TTC549 (cell line): ENCODE data around the gene HOTAIR.

Source experiments
- FAIRE-seq: peaks from 2 replicates; lab custom pipeline; 2012; peaks lifted over from hg19 to GRCh38; lab: Jason Lieb, UNC

HOTAIR gene

DNA sequence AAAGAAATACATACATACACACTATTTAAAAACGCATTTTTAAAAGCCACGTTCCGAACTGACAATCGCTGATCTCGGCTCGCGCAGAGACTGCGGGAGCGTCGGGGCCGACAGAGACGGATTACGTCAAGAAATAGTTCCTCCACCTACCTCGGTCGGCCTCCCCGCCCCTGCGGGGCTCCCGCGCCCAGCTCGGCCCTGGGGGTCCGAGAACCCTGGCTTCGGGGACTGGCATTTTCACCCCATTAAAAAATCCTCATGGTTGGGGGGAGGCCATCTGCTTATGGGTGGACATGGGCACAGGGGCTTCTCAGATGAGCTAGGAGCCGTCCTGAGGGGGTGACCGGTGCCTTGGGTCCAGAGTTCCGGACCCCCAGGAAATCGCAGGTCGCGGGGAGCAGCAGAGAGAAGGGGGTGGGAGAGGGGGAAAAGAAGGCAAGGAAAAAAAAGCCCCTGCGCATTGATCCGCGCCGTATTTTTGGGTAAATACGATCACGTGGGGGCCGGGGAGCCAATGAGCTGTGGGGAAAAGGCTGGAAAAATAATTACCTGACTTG, 24.9 kb upstream of the HOTAIR start:
- FAIRE-seq = no peak

DNA sequence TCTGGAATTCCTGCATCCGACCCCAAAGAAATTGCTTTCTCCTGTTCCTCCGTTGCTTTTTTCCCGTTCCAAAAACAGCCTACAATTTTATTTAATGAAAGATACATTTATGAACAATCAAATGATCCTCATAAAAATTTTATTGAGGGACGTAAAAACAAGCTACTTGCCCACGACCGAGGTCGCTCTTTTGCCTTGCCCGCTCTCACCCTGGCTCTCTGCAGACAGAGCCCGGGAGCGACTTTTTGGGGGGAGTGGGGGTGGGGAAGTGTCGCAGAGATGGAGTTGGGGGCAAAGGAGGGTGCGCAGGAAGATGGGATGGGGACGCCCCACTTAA, 24.1 kb upstream of the HOTAIR start:
- FAIRE-seq = no peak

DNA sequence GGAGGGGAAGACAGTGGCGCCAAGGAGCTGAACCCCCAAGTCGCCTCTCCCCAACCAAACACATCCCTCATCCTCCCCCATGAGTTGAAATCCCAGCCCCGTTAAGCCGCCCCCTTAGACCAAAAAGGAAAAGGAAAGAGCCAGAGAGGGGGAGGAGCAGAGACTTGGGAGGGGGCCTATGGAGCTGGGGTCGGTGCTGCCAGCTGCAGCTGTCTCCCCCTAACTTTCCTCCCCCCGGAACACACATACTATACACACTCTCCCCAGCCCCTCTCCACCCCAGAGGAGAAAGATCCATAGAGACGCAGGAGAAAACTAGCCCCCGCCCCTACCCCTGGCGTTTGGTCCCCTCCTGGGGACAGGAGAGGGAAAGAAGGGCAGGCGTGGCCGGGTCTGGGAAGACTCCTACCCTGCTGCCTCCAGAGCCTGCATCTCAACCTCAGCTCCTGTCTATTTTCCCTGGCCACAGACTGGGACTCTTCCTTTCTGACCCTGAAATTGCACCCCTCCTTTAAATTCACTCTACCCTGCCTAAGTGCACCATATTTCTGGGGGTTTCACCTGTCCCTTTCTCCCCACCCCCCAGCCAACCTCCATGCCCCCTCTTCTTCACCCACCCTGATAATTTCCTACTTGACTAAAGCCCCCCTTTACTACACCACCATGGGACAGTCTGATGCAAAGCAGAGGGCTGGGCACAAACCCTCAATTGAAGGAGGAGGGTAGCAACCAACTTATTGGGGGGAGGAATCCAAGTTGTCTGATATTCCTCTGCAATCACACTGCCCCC, 23.6 kb upstream of the HOTAIR start:
- no peak for FAIRE-seq

DNA sequence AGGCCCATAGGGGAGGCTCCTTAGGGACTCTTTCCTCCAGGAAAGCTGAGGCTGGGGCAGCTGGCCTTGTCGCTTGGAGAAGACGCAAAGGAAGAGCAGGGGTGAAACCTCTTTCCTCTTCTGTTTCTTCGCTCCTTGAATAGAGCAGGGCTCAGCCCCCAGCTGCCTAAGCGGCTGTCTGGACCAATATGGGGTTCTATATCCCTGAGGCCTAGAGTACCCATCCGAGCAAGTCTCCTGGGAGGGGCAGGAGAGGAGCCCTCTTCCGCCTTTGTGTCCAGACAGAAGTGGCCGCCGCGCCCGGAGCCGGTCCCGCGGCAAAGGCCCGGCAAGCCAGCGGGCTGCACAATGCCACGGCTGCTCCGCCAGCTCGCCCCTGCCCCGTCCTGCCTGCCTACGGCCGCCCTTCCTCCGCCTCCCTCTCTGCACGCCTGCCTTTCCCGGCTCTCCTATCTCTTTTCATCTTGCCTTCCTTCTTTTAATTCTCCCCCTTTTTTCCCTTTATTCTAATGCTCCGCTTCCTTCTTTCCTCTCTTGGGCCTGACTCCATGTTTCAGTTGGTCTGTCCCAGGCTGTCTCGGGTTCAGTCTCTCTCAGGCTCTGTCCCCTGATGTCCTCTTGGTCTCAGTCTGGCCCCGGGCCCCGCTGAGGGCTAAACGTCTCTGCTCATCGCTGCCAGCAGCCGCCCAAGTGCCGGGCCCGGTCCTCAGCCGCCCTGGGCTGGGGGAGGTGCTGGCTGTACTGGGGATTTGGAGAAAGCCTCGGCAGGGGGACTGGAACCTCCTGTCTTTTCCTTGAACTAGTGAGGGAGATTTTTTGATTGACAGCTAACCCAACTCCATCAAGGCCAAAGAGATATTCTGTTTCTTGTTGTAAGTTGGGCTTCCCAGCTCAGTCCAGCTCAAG, 22.7 kb upstream of the HOTAIR start:
- FAIRE-seq = no peak

DNA sequence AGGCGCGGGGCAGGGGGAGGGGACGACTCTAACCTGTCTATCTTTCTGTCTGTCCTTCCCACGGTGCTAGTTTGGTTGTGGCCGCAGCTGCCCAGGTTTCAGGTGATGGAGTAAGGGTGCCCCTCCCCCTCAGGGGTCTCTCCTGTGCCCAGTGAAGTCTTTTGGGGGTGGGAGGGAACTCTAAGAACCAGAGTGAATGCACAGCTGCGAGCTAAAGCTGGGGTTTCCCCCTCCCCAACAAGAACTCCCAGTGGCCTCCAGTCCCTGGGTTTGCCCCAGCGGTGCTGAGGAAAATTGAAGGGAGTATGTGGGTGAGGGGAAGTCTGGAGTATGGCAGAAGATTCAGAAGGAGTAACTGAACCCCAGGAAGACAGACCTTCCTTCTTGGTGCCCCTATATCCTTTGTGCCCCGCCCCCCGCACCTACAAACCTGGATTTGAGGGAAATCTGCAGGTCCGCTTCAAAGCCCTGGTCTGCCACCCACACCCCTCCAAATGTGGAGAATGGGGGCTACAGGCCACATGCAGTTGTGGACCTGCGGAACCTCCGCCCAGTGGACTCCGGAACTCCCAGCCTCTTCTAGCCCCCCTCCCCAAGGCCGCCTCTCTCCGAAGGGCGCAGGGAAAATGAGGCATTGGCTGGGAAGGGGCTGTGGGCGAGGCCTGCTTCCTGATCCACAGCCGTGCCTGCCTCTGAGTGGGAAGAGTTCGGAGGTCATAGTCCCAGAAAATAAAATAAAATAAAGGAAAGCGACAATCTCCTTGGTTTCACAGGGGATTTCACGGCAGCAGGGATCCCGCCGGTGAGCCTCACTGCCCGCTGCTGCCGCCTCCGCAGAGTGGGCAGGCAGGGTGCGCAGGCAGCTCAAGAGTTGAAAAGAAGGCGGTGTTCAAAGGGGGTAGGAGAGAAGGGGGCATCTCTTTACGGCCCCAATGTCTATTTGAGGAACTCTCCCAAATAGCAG, 21.8 kb upstream of the HOTAIR start:
- no peak for FAIRE-seq

DNA sequence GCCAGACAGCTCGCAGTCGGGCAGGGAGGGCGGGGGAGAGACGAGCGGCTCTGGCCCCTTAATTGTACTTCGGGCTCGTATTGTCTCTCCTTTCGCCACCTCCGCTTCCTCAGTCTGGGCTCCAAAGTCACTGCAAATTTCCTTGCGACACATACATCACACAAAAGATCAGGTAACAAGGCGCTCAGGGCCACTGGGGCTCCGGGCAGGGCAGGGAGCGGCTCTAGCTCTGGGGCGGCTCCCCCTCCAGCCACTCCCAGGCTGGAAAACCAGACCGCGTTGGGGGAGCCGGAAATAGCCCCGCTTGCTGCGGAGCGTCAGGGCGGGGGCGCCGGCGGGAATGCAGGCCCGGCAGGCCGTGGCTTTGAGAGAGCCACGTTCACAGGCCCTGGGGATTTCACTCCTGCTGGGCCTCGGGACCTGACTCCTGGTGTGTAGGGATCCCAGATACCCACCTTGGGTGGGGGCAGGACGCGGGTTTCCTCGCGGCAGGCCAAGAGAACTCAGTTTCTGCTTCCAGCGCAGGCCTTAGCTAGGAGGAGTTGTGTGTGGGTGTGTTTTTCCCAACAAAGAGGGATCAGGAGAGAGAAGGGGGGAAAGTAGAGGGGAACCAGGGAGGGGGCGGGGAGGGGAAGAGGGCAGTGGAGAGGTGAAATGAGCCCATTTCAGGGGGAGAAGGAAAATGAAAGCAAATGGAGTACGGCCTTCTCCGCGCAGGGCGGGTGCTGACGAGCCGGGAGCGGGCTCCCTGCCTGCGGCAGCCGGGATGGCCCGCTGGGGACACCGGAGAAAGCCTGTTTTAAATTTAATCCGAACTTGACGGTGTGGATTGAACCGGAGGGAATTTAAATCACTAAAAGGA, 20.9 kb upstream of the HOTAIR start:
- FAIRE-seq = no peak

DNA sequence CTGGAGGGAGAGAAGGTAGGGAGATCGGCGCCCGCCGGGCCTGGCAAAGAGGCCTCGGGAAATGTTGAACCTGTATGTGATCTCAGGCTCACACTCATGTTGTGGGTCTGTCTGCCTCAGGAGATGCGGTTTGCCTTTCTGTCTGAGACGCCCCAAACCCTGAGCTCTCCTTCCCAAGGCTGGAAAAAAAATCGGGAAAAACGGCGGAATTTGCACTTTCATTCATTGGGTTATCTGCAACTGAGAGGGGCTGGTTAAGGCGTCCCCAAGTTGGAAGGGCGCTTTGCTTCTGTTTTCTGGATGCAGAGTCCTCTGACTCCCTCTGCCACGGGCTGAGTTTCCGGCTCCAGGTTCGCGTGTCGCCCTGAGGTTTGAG, 20.2 kb upstream of the HOTAIR start:
- FAIRE-seq = no peak

DNA sequence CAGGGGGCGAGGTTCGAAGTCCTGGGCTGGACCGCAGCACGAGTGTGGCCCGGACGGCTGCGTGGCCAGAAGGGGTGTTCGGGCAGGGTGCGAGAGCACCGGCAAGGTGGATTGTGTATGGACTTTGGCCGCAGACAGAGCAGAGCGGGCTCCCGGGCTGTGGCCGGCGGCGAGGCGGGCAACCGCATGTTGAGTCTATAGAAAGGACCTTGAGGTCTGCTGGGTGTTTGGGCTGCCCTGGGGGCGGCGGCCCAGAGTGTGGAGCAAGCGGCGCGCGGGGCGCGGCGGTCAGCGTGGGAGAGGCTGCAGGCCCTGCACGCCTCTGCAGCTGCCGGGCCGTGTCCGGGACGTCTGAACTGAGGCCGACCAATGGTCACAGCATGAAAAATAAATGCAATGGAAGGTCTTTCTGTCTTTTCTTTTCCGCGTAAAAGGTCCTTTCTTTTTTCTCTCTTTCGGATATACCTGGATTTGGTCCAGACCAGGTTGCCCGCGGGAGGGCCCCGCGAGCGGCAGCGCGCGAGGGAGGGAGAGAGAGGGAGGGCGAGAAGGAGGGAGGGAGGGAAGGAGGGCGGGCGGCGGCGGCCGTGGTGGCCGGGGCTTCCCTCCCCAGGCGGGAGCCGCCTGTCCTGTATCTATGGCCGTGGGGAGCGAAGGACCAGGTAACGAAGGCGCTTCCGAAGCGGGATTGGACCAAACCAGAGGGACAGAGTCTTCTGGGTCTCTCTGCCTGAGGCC, 19.7 kb upstream of the HOTAIR start:
- FAIRE-seq = no peak

DNA sequence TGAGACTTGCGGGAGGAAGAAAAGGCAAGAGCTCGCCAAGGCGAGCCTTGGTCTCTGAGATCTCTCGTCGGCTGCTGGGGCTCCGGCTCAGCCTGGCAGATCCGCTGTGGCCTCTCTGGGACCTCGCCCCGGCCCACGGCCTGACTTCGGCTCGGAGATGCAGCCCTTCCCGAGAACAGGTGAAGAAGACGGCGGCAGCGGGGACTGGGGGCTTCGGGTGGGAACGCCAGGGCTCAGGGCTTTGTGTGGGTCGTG, 19.2 kb upstream of the HOTAIR start:
- FAIRE-seq = no peak

DNA sequence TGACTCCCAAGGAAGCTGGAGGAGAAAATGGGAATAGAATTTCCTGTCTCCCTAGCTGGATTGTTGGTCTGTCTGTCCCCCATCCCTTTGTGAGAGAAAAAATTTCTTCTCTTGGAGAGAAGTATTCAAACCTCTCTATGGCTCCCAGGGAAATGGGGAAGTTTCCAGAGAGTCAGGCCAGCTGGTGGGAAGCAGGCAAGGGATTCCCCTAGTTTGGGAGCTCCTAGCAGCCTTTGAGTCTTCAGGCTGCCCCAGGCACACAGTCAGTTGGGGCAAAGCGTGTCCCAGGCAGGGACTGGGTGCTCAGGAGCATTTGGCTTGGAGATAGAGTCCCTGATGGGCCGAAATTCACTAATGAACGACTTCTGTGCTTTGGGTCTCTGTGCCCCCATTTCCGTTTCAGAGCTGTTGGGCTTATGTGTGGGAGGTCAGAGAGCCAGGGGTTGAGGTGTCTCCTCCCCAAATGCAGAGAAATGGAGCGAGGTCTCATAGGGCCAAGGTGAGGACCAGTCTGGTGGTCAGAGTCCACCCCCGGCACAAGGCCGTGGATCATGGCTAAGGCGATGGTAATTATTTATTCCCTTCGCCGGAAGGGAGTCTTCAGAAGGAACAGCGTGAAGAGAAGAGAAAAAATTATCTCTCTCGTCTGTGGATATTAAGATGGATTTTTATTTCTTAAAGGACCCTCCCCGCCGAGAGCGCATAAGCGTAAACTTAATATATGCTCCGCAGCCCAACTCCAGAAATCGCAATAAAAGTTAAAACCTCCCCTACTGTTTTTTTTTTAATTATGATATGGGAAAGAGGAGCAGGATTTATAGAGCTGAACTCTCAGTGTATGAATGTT, 18.6 kb upstream of the HOTAIR start:
- FAIRE-seq = no peak

DNA sequence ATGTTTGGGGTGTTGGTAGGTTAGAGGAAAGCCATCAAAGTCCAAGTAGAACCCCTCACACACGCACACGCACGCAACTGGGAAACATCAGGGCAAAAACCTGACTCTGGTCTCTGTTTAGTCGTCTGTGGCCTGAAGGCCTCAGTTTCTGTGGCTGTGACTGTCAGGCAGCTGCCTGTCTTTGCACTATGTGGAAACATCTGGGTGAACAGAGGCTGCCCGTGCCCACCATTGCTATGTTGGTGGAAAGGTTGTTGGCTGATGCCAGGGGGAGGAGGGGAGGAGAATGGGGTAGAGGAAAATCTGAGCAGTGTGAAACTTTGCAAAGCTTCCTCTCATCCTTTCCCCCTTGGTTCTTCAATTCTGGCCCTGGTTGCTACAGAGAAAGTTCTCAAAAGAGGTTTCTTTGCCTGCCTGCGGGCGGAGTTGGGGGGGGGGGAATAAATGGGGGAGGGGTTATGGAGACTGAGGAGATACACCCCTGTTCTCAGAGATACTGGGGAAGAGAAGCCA, 17.7 kb upstream of the HOTAIR start:
- FAIRE-seq = no peak

DNA sequence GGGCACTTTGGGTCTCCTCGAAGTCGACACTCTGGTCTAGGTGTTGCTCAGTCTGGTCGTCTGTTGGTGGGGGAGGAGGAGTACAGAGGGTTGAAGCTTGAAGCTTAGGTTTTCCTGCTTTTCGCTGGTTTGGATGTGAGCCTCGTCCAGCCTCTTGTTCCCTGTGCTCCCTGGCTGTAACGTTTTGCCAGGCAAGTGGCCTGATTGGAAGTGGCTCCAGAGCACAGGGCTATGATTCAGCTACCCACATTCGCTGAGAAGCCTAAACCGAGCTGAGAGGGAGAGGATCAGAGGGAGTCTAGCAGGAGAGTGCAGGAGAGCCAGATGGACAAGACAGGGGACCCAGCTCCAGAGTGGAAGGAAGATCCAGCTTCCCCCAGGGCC, 16.3 kb upstream of the HOTAIR start:
- FAIRE-seq = no peak

DNA sequence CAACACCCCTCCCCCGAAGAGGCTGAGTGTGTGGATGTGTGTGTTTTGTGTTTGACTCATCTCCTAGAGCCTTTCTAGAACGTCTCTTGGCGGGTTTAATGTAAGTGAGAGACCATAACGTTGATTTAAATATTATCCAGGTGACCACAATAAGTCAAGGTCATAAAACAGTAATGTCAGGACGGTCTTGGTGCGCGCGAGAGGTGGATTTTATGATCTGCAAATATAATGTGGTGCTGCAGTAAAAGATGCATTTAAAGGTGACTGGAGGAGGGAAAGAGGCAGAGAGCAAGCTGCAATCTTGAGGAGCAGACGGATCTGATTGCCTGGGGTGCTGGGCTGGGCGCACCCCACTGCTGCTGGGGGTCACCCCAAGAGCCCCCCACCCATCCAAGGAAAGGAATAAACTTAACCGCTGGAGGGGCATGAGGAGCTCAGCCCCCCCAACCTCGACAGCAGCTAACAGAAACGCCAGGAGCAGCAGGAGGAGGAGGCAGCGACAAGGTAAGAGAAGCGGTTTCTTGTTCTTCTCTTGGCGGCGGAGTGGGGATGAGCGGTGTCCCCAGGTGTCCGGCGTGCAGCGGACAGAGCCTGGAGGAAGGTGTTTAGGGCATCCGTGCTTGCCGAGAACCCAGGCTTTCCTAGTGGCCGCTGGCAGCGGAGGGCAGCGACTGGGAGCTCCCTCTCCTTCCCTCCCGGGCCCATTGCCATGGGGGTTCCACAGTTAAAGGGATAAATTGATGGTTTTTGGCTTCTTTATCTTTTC, 15.7 kb upstream of the HOTAIR start:
- no peak for FAIRE-seq

DNA sequence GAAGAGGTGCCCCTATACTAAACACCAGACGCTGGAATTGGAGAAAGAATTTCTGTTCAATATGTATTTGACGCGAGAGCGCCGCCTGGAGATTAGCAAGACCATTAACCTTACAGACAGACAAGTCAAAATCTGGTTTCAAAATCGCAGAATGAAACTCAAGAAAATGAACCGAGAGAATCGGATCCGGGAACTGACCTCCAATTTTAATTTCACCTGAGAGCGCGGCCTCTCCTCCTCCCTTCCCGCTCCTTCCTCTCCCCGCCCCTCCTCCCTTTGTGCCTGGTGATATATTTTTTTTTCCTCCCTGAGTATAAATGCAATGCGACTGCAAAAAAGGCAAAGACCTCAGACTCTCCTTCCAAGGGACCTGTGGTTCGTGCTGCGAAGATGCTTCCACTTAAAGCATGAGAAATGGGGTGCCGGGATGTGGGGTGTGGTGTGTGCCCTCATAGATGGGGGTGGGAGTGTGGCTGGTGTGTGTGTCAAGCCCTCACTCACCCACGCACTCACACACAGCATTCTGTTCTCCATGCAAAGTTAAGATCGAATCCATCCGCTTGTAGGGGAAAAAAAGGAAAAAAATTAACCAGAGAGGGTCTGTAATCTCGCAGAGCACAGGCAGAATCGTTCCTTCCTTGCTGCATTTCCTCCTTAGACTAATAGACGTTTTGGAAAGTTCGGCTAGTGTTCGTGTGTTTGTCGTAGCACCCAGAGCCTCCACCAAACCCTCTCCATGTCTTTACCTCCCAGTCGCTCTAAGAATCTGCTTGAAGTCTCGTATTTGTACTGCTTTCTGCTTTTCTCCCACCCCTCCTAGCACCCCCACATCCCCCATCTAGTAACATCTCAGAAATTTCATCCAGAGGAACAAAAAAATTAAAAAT, 14.7 kb upstream of the HOTAIR start:
- FAIRE-seq = peak; percentile 60

DNA sequence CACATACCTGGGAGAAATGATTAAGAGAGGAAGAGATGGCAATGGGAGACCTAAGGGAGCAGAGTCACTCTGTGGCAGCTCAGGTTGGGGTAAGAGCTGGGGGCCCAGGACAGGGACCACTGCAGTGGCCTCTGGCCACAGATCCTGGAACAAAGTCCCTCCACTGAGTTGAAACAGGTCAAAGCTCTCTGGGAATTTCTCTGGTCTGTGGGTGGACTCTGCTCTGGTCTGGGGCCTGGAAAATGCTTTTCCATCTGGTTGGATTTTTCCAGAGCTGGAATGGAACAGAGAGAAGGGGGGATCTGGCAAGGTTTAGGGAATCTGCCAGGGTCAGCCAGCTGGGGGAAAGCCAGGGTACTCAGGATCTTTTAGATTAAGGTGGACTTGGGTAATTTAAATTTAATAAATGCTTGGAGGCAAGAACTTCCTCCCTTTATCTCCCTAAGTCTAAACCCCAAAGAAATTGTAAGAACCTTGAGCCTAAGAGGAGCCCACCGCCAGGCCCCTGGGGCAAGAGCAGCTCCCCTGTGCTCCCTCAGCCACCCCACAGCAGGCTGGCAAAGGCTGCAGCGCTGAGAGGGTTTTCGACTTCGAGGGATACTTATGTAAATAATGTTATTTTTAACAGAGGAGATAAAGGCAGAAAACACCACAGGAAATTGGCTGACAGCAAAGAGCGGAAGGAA, 13.9 kb upstream of the HOTAIR start:
- FAIRE-seq = no peak

DNA sequence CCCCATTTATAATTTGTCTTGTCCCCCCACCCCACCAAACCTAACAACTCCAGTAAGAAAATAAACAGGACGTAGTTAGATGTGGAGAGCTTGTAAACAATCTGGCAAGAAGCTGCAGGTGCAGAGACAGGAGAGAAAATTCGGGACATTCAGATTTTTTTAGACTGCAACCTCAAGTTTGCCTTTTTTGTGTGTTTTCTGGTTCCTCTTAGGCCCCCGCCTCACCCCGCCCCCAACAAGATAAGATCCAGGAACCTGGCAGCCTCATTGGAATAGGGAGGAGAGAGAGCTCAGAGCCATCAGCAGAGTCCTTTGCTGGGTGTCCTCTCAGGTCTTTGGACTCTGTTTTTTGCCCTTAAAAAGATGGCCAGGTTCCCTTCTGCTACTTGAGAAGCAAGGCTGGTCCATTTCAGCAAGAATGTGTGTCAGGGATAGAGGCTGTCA, 13.1 kb upstream of the HOTAIR start:
- no peak for FAIRE-seq
